Stomach (tissue), 4 donors: ENCODE measurements around the gene MYOM1.

Source experiments
- CTCF ChIP-seq, 7 experiments: fragments of 450-650 bp in 4 of 7; fragments of 200-600 bp in 3 of 7; sonication (generic) in 3 of 7; IDR thresholded peaks; one replicate each; pipeline ENCODE4 v1.5.1; 2016 to 2019; ENCODE audit warnings: antibody characterized with exemption in 7 of 7, control low read depth in 2 of 7, mild to moderate bottlenecking in 1 of 7
- POLR2AphosphoS5 ChIP-seq, 3 donors: sonication (generic); formaldehyde crosslinking; IDR thresholded peaks; one replicate each; pipeline ENCODE4 v1.6.1; 2016; ENCODE audit warnings: antibody characterized with exemption in 3 of 3

- TF ChIP-seq CTCF (IDR thresholded peaks at IDR 0.05) (no peak), POLR2AphosphoS5 (IDR thresholded peaks at IDR 0.05) (no peak)
Observed at GRCh38 chr18:3163968-3164367, 55.8 kb downstream of the MYOM1 start.
